GM21786 (cell line): ENCODE results near the gene TAF1A.

ENCODE experiments used
- ATAC-seq: cut with Tn5 transposase; IDR thresholded peaks from one replicate; pipeline ENCODE4 v1.9.1; 2021; ENCODE audit not compliant: unreplicated experiment

The TAF1A gene

DNA sequence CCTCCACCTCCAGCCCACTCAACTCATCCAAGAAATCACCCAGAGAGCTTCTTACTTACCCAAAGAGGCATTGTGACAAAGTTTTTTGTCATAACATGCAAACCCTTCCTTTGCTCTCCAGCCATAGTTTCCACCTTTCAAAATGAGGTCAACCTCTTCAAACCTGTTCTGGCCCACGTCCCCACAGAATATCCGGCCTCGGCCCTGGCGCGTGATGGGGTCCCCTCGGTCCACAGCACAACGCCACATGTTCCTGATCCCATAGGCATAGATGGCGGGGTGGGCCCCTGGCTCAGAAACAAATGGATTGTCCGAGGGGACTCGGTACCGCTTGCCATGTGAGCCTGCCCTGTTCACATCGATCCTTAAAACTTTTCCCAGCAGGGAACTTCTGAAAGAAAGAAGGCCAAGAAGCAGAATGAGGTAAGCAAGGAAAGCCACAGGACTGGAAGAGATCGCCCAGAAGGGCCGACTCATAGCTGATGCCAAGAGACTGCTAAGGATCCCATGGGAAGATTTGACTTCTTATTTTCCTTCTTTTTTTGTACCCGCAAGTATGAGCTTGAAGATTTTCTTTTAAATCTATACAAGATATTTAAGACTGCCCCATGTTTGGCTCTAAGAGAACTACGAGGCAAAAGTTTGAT is 49.7 kb downstream of the TAF1A start:
- no peak for ATAC-seq

DNA sequence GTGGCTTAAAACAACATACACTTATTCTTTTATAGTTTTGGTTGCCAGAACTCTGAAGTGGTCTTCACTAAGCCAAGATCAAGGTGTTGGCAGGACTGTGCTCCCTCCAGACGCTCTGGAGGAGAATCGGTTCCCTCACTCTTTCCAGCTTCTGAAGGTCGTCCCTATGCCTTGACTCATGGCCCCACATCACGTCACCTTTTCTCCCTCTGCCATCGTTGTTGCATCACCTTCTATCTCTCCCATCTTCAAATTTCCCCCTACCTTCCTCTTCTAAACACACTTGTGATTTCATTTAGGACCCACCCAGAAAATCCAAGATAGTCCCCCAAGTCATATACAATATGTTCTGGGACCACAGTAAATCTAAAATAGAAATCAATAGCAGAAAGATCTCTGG is 54.3 kb downstream of the TAF1A start:
- no peak for ATAC-seq

DNA sequence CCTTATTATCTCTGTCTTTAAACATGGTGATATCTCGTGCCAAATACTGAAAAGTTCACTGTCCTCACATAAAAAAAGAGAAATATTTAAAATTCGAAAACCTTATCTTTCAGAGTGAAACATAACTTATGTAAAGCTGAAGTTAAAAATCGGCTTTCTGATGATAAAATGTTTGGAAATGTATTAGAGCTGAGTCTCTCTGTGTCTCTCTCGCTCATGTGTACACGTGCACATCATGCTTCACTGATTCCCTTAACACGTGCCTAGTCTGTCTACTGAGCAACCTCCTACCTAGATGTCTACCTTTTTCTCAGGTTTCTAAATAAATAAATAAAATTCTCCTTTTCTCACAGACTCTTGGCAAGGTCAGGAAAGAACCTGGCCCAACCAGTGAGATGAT is 58.9 kb downstream of the TAF1A start:
- ATAC-seq: no peak

DNA sequence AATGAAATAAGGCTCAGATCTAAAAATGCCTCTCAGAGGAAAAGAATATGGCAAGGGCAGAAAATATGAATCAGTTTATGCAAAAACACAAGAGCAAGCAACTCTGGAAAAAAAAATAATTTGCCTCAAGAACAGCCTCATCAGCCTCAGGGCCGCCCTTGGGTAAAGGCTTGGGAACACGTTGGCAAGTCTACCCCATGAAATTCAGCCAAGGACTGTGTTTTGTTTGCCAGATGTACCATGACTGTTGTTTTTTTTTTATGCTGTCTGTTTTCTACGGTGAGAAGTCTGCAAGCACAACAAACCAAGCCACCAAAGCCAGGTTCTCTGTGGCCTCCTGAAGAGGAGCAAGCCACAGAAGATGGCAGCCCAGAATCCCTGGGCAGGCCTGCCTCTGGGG is 59.8 kb downstream of the TAF1A start:
- no peak for ATAC-seq

DNA sequence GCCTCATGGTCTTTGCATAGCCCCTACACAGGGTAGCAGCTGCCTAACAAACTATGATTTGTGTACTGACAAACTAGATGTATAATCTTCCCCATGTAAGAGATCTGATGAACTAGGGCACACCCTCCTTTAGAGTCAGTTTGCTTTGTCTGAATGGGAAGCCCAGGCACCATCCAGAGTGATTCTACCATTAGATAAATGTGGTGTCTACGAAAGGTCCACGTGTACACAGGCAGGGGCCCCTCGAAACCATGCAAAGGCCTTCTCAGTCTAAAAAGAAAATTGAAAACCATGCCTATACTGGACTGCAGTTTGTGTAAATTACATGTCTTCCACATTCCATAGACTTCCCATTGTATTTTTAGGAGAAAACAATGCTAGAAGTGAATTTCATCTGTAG is 60.6 kb downstream of the TAF1A start:
- ATAC-seq: no peak

DNA sequence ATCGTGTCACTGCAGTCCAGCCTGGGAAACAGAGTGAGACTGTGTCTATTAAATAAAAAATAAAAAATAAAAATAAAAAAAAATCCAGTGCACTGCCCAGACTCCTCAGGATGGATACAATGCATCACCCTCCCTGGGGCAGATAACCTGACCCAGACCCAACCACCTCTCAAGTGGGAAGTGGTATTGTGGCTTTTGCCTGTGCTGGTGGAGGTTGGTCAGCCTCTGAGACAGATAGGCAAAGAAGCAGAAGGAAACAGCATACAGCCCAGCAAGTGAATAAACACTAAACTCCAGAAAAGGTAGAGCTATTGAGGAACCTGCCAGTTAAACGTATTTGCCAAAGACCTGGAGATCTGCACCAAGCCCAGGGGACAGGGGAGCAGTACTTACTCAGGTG is 63.8 kb downstream of the TAF1A start:
- ATAC-seq: no peak

DNA sequence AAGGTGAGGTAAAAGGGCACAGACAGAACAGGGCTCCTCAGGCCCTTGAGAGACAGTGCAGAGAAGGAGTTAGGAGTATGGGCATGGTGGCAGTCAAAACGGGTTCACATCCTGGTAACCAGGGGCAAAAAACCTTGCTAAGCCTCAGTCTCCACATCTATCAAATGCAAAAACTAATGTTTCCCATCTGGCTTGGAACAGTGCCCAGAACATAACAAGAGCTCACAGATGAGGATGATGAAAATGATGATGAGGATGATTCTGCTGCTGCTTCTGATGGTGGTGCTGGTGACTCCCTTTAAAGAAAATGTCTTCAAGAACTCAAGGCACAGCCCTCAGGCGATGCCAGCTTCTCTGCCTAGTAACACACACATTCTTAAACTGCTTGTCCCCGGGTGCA is 65.9 kb downstream of the TAF1A start:
- no peak for ATAC-seq

DNA sequence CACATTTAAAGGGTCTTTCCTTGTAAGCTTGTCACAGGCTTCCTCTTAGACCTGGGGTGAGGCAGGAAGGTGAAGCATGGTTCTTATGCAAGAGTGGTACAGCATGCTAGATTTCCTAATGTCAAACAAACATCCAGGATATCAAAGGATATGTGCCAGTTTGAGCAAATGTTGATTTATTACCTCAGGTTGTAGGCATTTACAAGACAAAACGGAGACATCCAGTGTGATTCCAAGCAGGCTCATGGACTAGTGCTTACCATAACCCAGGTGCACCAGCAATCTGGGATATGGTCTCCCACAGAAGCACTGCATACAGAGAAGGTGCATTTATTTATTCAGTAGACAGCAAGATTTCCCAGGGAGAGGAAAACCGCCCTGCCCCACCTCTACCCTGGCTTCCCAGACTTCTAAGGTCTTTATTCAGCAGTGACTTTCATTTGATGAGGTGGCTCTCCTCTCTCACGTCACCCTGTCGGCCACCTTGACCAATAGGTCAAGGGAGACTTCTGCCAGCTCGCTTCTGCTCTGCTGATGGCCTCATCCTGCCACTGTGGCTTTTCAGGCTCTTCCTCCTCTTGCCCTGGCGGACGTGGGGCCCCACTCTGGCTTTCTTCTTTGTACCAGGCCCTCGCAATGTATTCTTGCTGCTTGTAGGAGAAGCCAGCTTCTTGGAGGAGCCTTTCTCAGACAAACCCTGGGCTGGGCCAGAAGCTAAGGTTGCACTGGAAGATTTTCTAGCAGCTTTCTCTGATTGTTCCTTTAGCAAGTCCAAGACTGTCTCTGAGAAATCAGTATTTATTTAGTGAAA is 67.4 kb downstream of the TAF1A start:
- no peak for ATAC-seq

DNA sequence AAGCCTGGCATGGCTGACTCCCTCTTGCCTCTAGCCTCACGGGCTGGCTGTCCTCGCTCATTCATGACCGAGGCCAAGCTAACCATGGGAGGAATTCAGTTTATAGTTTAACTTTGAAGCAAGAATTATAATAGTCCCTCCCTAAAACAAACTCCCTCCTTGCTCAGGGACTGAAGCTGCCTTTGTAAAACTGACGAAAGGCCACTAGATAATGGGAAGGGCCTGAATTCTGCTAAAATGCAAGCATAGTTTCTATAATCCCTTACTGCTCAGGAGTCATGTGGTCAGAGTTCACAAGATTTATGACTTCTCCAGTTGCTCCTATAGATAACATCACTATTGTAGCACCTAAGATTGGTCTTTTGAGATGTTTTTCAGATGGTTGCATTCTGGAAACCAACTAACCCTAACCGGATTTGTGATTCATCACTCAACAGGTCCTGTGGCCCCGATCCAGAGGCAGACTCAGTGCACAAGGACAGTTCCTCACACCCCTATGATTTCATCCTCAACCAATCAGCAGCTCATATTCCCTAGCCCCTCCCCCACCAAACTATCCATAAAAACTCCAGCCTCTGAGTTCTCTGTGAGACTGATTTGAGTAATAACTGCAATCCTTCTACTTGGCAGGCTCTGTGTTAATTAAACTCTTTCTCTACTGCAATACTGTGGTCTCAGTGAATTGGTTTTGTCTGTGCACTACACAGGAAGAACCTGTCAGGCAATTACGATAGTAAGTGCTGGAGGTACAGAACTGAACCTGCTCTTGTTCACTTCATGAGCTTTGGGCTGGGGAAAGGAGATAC is 68.2 kb downstream of the TAF1A start:
- ATAC-seq: no peak
